Neuronal stem cell (in vitro differentiated cells): ENCODE data around the gene MTFR1L.

Experiments used
- DNase-seq: peaks from one replicate; pipeline ENCODE4 v3.0.0-alpha.2; 2013; ENCODE audit warnings: low spot score
- H2AFZ ChIP-seq: one replicate; pipeline ENCODE4 v1.6.1; 2013; ENCODE audit warnings: mild to moderate bottlenecking, low read length, inconsistent platforms
- H2AK5ac ChIP-seq: 2 replicates; pipeline ENCODE4 v1.6.1; 2013; ENCODE audit warnings: low read depth, mild to moderate bottlenecking, inconsistent platforms, low read length, moderate library complexity, mixed read lengths
- H2BK120ac ChIP-seq: 2 replicates; pipeline ENCODE4 v1.6.1; 2013; ENCODE audit warnings: low read depth, mild to moderate bottlenecking, inconsistent platforms, low read length, moderate library complexity, mixed read lengths
- H2BK12ac ChIP-seq: one replicate; pipeline ENCODE4 v1.6.1; 2013; ENCODE audit warnings: low read length, inconsistent platforms
- H2BK15ac ChIP-seq: 2 replicates; pipeline ENCODE4 v1.6.1; 2013; ENCODE audit warnings: mild to moderate bottlenecking, low read length, inconsistent platforms, mixed read lengths
- H2BK5ac ChIP-seq: one replicate; pipeline ENCODE4 v1.6.1; 2013; ENCODE audit warnings: inconsistent platforms, mild to moderate bottlenecking, low read length, moderate library complexity
- H3K14ac ChIP-seq: one replicate; pipeline ENCODE4 v1.6.1; 2013; ENCODE audit warnings: low read length, inconsistent platforms
- H3K18ac ChIP-seq: 2 replicates; pipeline ENCODE4 v1.6.1; 2013; ENCODE audit warnings: low read length, inconsistent platforms
- H3K23ac ChIP-seq: 2 replicates; pipeline ENCODE4 v1.6.1; 2013; ENCODE audit warnings: low read depth, mild to moderate bottlenecking, mixed read lengths, low read length, inconsistent platforms; ENCODE audit not compliant: poor library complexity
- H3K27ac ChIP-seq: replicated peaks from 3 replicates; pipeline ENCODE4 v1.5.1; 2013; ENCODE audit warnings: low read length, inconsistent platforms
- H3K27me3 ChIP-seq, 3 experiments: 2 replicates each; pipeline ENCODE4 v1.6.1; 2013; ENCODE audit warnings: low read length in 3 of 3, mild to moderate bottlenecking in 2 of 3, inconsistent platforms in 1 of 3, low read depth in 1 of 3, mixed read lengths in 1 of 3, moderate library complexity in 1 of 3; ENCODE audit not compliant: control insufficient read depth in 3 of 3, insufficient read depth in 3 of 3
- H3K36me3 ChIP-seq, 2 donors: replicated peaks in 1 of 2; 2 replicates each; pipeline ENCODE4 v1.6.1; 2013; ENCODE audit warnings: low read length in 2 of 2; ENCODE audit not compliant: control insufficient read depth in 2 of 2, insufficient read depth in 2 of 2
- H3K4ac ChIP-seq: 2 replicates; pipeline ENCODE4 v1.6.1; 2013; ENCODE audit warnings: inconsistent platforms, mild to moderate bottlenecking, low read length, moderate library complexity
- H3K4me1 ChIP-seq, 2 donors: 1 replicate in 1 of 2; 2 replicates in 1 of 2; pipeline ENCODE4 v1.6.1; 2013; ENCODE audit warnings: low read length in 2 of 2, low read depth in 1 of 2; ENCODE audit not compliant: control insufficient read depth in 2 of 2, insufficient read depth in 1 of 2
- H3K4me2 ChIP-seq: one replicate; pipeline ENCODE4 v1.6.1; 2013; ENCODE audit warnings: mild to moderate bottlenecking, low read length, inconsistent platforms; ENCODE audit not compliant: insufficient read depth, poor library complexity, severe bottlenecking
- H3K4me3 ChIP-seq, 2 donors: 2 replicates each; pipeline ENCODE4 v1.5.1; 2013; ENCODE audit warnings: low read length in 2 of 2, mild to moderate bottlenecking in 2 of 2, inconsistent platforms in 1 of 2, moderate library complexity in 1 of 2
- H3K79me1 ChIP-seq: one replicate; pipeline ENCODE4 v1.6.1; 2013; ENCODE audit warnings: low read depth, mild to moderate bottlenecking, inconsistent platforms, low read length, moderate library complexity
- H3K9ac ChIP-seq: one replicate; pipeline ENCODE4 v1.6.1; 2013; ENCODE audit warnings: mild to moderate bottlenecking, low read depth, low read length, inconsistent platforms; ENCODE audit not compliant: poor library complexity
- H3K9me3 ChIP-seq, 2 donors: replicated peaks in 1 of 2; 2 replicates each; pipeline versions ENCODE3 to v1.6.1; 2013; ENCODE audit warnings: low read length in 2 of 2, mild to moderate bottlenecking in 2 of 2, inconsistent platforms in 1 of 2, low read depth in 1 of 2, mixed read lengths in 1 of 2, moderate library complexity in 1 of 2; ENCODE audit not compliant: control insufficient read depth in 2 of 2, insufficient read depth in 1 of 2
- H4K8ac ChIP-seq: one replicate; pipeline ENCODE4 v1.6.1; 2013; ENCODE audit warnings: low read depth, mild to moderate bottlenecking, inconsistent platforms, low read length, moderate library complexity
- H4K91ac ChIP-seq: one replicate; pipeline ENCODE4 v1.6.1; 2013; ENCODE audit warnings: low read length, low read depth, mild to moderate bottlenecking, inconsistent platforms; ENCODE audit not compliant: poor library complexity
- WGBS, 2 donors: extraction: QIAGEN DNeasy Blood & Tissue Kit; methylation state at CpG; one replicate each; pipeline ENCODE4 v1.1.7; 2013; ENCODE audit warnings: missing lambda C conversion rate in 2 of 2, mixed read lengths in 1 of 2; ENCODE audit not compliant: insufficient read length in 2 of 2, insufficient replicate concordance in 1 of 2; ENCODE audit errors: extremely low coverage in 2 of 2; 5-methylcytosine and 5-hydroxymethylcytosine counted together

The MTFR1L gene

GRCh38 chr1:25870614-25871013, 50.9 kb downstream of the MTFR1L start:
- H4K8ac ChIP-seq, result no peak overlapping the region
- H3K14ac ChIP-seq, result no peak overlapping the region
- peaks cover 1% of the 10 kb centered on the region for H3K79me1 ChIP-seq
- no peak overlapping the region for H3K4ac ChIP-seq
- H3K23ac ChIP-seq, result no peak overlapping the region
- no peak overlapping the region for H3K4me2 ChIP-seq
- no peak for DNase-seq
- no peak overlapping the region for H3K27ac ChIP-seq
- H3K27me3 ChIP-seq, result no peaks in the 10 kb centered on the region
- peaks cover 19 to 29% of the 10 kb centered on the region in 2 donors for H3K4me1 ChIP-seq
- no peak overlapping the region for H2AFZ ChIP-seq
- H2BK120ac ChIP-seq, result no peak overlapping the region
- no peak overlapping the region for H3K9ac ChIP-seq
- WGBS, 2 donors, result no CpG with 5 or more reads among the region's 1 CpG
- no peak overlapping the region for H3K4me3 ChIP-seq
- H3K36me3 ChIP-seq, result peaks cover 0 to 6% of the 10 kb centered on the region in 2 donors
- H2BK12ac ChIP-seq, result no peak overlapping the region
- H2AK5ac ChIP-seq, result no peak overlapping the region
- no peak overlapping the region for H2BK5ac ChIP-seq
- no peak overlapping the region for H3K18ac ChIP-seq
- H4K91ac ChIP-seq, result no peak overlapping the region
- H2BK15ac ChIP-seq, result no peak overlapping the region
- H3K9me3 ChIP-seq, result no peaks in the 10 kb centered on the region

GRCh38 chr1:25871086-25871703, 51.4 kb downstream of the MTFR1L start:
- Histone ChIP-seq H3K27me3 (peaks cover 0 to 3% (median 0%) of the 10 kb centered on the region in 3 experiments), H2BK5ac (no peak overlapping the region), H3K4me3 (no peak overlapping the region), H4K8ac (no peak overlapping the region), H2BK120ac (no peak overlapping the region), H3K18ac (no peak overlapping the region), H2AFZ (no peak overlapping the region), H3K27ac (no peak overlapping the region), H2BK12ac (no peak overlapping the region), H3K79me1 (peaks cover 1% of the 10 kb centered on the region), H3K9ac (no peak overlapping the region), H3K36me3 (peaks cover 0 to 6% of the 10 kb centered on the region in 2 donors), H3K23ac (peak overlapping the region; percentile 52), H4K91ac (no peak overlapping the region), H3K4me2 (no peak overlapping the region), H2BK15ac (peak overlapping the region; percentile 27), H2AK5ac (no peak overlapping the region), H3K9me3 (no peaks in the 10 kb centered on the region), H3K4me1 (peaks cover 22 to 29% of the 10 kb centered on the region in 2 donors), H3K4ac (no peak overlapping the region), H3K14ac (no peak overlapping the region)
- no CpG with 5 or more reads among the region's 5 CpGs for WGBS, 2 donors
- no peak for DNase-seq

GRCh38 chr1:25871704-25872494, 52.1 kb downstream of the MTFR1L start:
- peak overlapping the region; percentile 52 for H3K23ac ChIP-seq
- peaks cover 0 to 7% (median 0%) of the 10 kb centered on the region in 3 experiments for H3K27me3 ChIP-seq
- H3K27ac ChIP-seq, result no peak overlapping the region
- H2BK15ac ChIP-seq, result peak overlapping the region; percentile 27
- peaks cover 23 to 29% of the 10 kb centered on the region in 2 donors for H3K4me1 ChIP-seq
- no peak overlapping the region for H3K9ac ChIP-seq
- peaks cover 0 to 6% of the 10 kb centered on the region in 2 donors for H3K36me3 ChIP-seq
- H3K18ac ChIP-seq, result no peak overlapping the region
- H3K79me1 ChIP-seq, result peaks cover 1% of the 10 kb centered on the region
- no peak overlapping the region for H2BK12ac ChIP-seq
- no peak overlapping the region for H3K14ac ChIP-seq
- H3K4ac ChIP-seq, result no peak overlapping the region
- no peak overlapping the region for H4K8ac ChIP-seq
- H2AK5ac ChIP-seq, result no peak overlapping the region
- H2BK5ac ChIP-seq, result no peak overlapping the region
- H3K9me3 ChIP-seq, result no peaks in the 10 kb centered on the region
- WGBS, 2 donors, result no CpG with 5 or more reads among the region's 9 CpGs
- H3K4me3 ChIP-seq, result no peak overlapping the region
- DNase-seq, result no peak
- H3K4me2 ChIP-seq, result no peak overlapping the region
- H2BK120ac ChIP-seq, result no peak overlapping the region
- H4K91ac ChIP-seq, result no peak overlapping the region
- H2AFZ ChIP-seq, result no peak overlapping the region

- Histone ChIP-seq H4K91ac (no peak overlapping the region), H3K23ac (no peak overlapping the region), H2AK5ac (no peak overlapping the region), H2BK120ac (no peak overlapping the region), H3K4ac (no peak overlapping the region), H3K27ac (no peak overlapping the region), H3K18ac (no peak overlapping the region), H3K9me3 (no peaks in the 10 kb centered on the region), H3K14ac (no peak overlapping the region), H3K27me3 (peaks cover 0 to 9% (median 0%) of the 10 kb centered on the region in 3 experiments), H2BK5ac (no peak overlapping the region), H2BK12ac (no peak overlapping the region), H3K36me3 (peaks cover 0 to 6% of the 10 kb centered on the region in 2 donors), H3K4me3 (no peak overlapping the region), H3K4me2 (no peak overlapping the region), H3K9ac (no peak overlapping the region), H3K79me1 (peaks cover 1% of the 10 kb centered on the region), H3K4me1 (peaks cover 20 to 24% of the 10 kb centered on the region in 2 donors), H2AFZ (no peak overlapping the region), H2BK15ac (no peak overlapping the region), H4K8ac (no peak overlapping the region)
- WGBS, 2 donors, result no CpG with 5 or more reads among the region's 2 CpGs
- DNase-seq, result no peak
These were observed 53.0 kb downstream of the MTFR1L start for GRCh38 chr1:25872713-25873112.
